PFSK-1 (cell line): ENCODE data around the gene SERINC2.

Experiments
- POLR2AphosphoS5 ChIP-seq: IDR thresholded peaks from 2 replicates; pipeline ENCODE4 v1.6.1; 2012; ENCODE audit warnings: low read depth, mild to moderate bottlenecking, control low read depth, low read length, moderate library complexity
- SIN3A ChIP-seq: IDR thresholded peaks from 2 replicates; pipeline ENCODE4 v1.6.1; 2012; ENCODE audit warnings: mild to moderate bottlenecking, low read length, moderate library complexity, borderline replicate concordance; ENCODE audit not compliant: insufficient read depth
- TAF1 ChIP-seq: IDR thresholded peaks from 2 replicates; pipeline ENCODE4 v1.6.1; 2012; ENCODE audit warnings: low read length, control low read depth, borderline replicate concordance; ENCODE audit not compliant: insufficient read depth
- TF ChIP-seq, protein P1 (sequence below), 2 experiments: IDR thresholded peaks; 2 replicates each; pipeline versions ENCODE4 v1.6.1 to v1.8.0; 2011 to 2012; ENCODE audit warnings: low read depth in 2 of 2, low read length in 2 of 2, control low read depth in 1 of 2, inconsistent platforms in 1 of 2, mild to moderate bottlenecking in 1 of 2, moderate library complexity in 1 of 2; ENCODE audit not compliant: insufficient read depth in 1 of 2

DNA sequence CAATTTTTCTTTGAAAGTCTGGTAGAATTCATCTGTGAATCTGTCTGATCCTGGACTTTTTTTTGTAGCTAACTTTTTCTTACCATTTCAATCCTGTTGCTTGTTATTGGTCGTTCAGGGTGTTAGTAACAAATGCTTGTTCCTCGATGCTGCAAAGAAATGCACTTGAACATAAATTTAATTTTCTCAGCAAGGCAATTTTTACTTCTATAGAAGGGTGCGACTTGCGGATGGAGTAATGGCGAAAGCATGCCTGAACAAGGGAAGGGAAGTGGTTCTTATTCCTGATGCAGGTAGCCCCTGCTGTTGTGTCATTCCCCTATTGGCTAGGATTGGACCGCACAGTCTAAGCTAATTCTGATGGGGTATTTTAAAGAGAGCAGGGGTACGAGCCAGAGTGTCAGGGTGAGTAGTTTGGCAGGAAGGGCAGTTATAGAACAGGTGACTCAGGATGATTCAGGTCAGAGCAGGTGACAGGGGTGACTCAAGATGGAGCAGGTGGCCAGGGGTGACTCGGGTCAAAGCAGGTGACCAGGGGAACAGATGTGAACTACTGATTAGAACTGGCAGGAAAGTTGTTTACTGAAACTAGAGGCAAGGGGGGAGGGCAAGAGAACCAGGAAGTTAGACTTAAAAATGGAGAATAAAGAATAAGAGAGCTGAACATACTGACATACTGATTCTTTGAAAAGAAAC lies 40.5 kb downstream of the SERINC2 start:
- TF ChIP-seq POLR2AphosphoS5 (no peak), SIN3A (no peak), TAF1 (no peak)
- TF ChIP-seq, protein P1, sequence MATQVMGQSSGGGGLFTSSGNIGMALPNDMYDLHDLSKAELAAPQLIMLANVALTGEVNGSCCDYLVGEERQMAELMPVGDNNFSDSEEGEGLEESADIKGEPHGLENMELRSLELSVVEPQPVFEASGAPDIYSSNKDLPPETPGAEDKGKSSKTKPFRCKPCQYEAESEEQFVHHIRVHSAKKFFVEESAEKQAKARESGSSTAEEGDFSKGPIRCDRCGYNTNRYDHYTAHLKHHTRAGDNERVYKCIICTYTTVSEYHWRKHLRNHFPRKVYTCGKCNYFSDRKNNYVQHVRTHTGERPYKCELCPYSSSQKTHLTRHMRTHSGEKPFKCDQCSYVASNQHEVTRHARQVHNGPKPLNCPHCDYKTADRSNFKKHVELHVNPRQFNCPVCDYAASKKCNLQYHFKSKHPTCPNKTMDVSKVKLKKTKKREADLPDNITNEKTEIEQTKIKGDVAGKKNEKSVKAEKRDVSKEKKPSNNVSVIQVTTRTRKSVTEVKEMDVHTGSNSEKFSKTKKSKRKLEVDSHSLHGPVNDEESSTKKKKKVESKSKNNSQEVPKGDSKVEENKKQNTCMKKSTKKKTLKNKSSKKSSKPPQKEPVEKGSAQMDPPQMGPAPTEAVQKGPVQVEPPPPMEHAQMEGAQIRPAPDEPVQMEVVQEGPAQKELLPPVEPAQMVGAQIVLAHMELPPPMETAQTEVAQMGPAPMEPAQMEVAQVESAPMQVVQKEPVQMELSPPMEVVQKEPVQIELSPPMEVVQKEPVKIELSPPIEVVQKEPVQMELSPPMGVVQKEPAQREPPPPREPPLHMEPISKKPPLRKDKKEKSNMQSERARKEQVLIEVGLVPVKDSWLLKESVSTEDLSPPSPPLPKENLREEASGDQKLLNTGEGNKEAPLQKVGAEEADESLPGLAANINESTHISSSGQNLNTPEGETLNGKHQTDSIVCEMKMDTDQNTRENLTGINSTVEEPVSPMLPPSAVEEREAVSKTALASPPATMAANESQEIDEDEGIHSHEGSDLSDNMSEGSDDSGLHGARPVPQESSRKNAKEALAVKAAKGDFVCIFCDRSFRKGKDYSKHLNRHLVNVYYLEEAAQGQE (IDR thresholded peaks at IDR 0.05; ENCODE audit: insufficient read depth in 1 of 2, low read depth in 2 of 2, low read length in 2 of 2), result no peak
